ENCODE data around the gene STK4.

STK4 gene

DNA sequence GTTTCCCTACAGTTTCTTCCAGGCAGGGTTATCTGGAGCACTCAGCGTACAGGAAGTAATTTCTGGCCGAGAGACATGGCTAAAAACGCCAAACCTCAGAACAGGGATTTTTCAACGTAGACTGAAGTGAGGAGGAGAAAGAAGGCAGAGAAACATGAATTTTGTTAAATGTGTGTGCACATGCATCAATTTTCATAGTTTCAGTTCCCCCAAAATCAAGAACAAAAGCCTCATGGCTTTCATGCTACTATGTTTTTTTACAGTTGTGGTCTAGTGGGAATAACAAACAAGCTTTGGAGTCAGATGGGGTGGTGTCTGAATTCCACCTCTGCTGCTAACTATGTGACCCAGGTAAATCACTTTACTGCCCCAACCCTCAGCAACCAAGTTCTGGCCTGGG, 11.0 kb upstream of the STK4 start:
- DNase-seq, result no peak

DNA sequence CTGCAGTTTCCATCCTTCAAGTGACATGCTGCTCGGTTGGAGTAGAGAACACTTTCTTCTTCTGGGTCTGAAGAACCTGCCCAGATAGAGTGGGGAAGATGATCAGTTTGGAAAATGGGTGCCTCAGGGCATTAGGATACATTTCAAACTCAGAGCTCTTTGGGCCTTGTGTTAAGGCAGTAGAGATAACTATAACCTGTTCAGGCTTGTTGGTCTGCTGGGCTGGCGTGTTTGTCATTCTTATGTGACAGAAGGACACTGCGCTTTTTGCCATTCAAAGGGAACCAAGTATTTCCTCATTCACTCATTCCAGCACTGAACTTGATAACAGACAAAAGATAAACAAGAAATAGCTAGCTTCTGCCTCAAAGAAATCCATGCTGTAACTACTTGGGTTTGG, 9.9 kb upstream of the STK4 start:
- no peak for DNase-seq

DNA sequence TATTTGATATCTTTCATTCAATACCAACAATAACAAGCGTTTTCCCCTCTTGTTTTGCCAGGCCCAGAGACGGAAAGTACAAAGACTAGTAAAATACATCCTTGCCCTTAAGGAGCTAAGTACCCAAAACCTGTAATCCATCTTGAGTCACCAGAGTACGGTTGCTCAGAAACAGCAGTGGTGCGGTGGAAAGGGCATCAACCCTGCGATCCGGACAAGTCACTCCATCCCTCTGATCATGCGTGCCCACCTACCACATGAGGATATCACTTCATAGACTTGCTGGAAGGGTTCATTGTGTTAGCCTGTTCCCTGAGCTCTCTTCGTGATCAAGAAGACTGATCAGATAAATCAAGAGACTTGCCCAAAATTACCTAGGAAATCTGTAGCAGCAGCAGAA, 8.0 kb upstream of the STK4 start:
- DNase-seq, result no peak

DNA sequence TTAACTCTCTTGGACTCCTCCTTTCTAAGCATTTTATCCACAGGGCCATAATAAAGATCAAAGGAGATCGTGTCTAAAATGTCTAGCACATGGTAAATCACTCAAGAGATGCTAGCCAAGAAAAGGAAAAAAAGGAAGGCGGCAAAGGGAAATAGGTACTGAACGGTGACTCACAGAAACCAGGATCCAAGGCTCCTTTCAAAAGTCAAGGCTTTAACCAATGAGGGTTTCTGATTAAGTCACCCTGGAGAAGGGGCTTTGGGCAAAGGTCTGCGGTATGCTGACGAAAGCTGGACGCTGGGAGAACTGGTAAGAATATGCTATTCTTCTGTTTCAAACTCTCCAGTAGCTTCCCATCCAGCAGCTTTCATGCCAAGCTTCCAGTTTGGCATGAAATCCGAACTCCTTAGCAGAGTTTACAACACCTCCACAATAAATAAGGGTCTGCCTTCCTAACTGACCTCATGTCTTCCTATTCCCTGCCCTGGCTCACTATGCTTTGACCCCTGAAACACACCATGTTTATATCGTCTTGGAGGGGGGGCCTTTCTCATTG, 7.2 kb upstream of the STK4 start:
- DNase-seq, result no peak

DNA sequence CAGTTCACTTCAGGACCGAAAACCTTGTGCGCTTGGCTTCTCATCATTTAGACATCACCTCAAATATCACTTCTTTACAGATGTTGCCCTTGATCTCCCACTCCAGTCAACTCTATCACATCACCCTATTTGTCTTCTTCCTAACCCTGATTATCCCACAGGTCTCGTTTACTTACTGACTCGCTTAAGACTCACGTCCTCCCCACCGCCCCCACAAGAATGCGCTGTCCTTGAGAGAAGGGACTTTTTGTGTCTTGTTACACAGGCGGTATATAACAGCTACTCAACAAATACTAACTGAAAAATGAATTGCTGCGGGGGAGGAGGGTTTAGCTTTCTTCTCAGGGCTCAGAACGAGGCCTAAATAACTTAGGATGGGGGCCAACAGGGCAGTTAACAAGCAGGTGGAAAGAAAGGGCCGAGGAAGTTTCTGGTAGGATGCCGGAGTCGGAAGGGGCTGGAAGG, 6.6 kb upstream of the STK4 start:
- no peak for DNase-seq

DNA sequence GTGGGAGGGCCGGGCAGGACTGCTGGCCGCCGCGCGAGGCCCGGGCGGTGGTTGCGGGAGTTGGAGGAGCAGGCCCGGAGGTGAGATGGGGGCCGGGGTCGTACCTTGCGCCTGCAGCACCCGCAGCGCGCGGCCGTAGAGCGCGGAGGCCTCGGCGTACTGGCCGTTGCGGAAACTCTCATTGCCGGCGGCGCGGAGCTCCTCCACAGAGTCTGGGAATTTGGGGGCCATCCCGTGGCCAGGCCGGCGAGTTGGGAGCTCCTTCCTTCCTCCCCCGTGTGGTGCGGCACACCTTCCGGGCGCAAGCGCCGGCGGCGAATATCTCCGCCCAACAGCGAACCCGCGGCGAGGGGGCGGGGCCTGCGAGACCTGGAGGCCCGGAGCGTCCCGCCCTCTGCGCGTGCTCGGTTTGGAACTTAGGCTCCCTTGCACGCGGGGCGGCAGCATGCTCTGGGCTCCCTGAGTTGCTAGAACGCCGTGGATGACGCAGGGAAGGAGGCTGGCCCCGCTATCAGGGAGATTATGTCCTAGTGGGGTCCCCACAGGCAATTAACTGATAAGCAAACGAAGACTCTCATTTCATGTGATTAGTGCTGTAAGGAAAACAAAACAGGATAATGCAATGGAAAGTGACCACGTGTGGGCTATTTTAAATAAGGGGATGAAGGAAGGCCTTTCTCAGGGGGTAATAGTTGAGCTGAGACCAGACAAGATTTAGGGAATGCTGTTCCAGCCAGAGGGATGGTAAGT, 6.0 kb upstream of the STK4 start, which contains the start of gene TOMM34:
TSS of gene TOMM34 (minus strand) at position 295 of the 750 bp plus-strand sequence. CDS start at position 231, 64 bp downstream.
- peak; percentile 76 for DNase-seq

DNA sequence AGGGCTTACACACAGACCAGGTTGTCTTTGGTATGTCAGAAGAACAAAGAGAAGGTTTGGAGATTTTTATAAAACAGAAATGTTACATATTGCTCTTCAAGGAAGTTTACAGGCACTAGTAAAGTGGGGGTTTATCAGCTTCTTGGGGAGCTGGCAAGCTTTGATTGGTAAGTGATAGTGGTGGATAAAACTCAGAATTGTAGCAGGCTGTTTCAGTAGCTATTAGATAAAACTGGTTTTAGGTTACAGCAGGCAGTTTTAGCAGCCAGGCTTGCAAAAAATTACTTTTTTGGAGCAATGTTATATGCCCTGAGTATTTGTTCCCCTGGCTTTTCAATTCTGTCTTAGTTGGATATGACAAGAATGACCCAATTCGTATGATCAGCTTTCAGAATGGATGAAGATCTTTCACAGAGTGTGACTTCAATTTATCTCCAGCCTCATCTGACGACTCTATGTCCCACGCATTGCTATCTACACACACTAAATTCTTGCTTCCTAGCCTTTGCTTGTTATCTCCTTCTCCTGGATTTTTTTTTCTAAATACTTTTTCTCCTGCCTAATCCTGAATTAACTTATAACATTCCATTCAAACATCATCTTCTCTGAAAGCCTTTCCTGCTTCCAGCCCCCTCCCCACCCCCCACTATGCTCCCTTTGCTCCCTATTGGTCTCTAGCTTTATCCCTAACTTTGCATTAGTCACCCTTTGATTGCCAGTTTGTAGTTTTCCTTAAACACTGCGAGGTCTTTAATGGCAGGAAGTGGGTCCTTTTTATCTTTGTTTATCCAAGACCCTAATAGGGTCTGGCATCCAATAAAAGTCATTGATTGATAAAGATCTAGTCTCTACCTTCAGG, 5.1 kb upstream of the STK4 start:
- no peak for DNase-seq

DNA sequence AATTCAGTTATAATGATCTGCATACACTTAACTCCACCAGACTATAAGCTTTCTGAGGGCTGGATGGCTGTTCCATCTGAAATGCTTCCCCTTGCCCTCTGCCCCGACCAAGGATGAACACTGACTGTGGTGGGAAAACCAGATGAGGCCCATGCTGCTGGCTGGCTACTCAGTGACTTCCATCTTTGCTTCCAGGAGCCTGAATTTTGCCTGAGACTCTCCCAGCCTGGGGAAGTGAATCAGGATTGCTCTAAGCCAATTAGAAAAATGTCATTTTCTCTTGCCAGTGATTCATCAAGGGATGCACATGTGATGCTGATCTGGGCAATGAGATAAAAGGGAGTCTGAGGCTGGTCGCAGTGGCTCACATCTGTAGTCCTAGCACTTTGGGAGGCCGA, 4.4 kb upstream of the STK4 start:
- DNase-seq, result no peak

DNA sequence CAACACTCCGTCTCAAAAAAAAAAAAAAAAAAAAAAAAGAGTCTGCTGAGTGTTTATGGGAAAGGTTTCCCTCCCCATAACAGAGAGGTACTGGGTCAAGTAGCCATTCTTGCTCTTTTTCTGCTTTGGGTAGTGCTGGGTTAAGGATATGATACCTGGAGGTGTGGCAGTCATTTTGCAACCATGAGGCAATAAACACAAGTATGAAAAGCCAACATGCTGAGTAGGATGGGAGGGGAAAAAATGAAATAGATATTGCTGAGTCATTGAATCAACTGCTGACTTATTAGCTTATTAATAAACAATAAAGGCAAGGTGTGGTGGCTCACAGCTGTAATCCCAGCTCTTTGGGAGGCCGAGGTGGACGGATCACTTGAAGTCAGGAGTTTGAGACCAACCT, 3.8 kb upstream of the STK4 start:
- no peak for DNase-seq

DNA sequence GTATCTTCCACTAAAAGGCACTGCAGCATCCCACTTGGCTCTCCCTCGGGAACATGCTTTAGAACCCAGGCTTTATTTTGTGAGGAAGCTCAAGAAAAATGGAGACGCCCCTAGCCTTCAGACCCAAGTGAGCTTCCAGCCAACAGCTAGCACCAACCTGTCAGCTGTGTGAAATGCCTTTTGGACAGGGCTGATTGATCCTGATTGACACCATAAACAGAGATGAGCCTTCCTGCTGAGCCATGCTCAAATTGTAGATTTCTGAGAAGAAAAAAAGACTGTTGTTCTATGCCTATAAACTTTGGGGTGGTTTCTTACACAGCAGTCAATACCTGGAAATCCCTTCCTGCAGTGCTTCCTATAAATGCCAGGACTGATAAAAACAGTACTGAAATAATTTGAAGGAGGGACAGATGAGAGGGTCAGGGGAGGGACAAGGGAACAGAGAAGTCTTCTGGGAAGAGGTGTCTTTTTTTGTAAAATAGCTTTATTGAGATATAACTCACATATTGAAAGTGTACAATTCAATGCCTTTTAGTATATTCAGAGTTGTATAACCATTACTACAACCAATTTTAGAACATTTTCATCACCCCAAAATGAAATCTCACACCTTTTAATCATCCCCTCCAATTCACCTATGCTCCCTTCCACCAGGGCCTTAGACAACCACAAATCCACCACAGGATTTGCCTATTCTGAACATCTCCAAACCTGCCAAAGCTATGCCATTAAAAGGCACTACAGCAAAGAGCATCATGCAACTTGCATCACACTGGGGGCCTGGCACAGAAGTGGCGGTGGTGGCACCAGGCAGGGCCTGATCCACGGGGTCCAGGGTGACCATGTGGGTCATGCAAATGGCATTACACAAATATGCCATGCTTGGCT, 2.7 kb upstream of the STK4 start:
- no peak for DNase-seq

DNA sequence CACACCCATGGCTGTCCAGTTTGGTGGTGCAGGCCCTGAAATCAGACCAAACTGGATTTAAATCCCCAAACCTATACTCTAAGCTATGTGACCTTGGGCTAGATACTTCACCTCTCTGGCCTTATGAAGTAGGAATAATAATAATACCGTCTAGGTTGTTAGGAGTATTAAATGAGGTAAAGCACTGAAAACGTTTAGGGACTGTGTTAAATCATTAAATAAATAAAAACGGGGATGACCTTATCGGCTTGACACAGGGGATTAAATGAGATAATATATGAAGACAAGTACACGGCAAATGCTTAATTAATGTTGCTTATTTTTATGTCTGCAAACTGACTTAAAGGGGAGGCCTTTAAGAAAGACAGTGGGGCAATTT, 672 bp upstream of the STK4 start:
- DNase-seq, result no peak

DNA sequence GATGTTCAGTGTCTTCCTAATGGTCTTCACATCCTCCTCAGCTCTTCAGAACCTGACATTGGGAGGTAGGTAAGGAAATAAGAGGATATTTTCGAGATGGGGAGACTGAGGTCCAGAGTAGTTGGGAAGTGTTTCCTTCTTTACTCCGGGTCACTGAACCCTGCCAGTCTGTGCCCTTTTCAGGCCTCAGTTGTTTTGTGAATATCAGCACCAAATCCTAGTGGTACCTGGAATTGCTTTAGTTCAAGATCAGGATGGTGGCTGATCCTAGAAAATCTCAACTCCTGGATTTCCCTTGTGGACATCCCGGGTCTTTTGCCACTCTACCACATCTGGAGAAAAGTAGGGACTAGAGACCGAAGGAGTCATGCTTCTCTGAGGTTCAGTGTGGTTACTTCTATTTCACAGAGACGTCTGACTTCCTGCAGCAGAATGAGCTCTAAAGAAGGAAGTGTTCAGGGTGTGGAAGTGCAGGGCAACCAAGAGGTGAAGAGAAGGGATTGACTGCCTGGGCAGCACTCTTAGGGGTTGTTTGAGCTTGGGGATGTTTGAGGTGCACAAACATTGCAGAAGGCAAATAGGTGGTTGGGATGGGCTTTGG, 995 bp downstream of the STK4 start:
- DNase-seq, result no peak

DNA sequence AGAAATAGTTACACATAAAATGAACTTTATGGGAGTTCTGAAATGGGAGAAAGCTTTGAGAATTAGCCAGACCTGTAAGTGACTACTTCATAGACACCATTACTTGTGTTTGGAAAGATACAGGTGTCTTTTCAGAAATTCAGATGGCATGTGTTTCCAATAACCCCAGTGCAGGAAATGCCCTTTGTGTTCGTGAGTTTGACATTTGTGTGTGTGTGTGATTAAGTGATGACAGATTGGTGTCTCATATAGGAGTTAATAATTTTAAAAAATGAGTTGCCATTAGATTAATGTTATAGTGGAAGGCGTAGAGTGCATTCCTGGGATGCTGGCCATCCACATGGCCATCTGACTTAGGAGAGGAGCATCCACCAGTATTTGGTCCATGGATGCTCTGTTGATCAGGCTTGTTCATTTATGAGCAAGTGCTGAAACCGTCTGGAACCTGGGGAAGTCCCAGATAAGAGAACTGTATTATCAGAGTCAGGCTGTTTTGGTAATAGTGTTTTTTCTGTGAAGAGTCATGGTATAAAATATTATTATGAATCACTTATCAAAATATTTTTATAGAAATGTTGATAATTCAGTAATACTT, 3.1 kb downstream of the STK4 start:
- no peak for DNase-seq

DNA sequence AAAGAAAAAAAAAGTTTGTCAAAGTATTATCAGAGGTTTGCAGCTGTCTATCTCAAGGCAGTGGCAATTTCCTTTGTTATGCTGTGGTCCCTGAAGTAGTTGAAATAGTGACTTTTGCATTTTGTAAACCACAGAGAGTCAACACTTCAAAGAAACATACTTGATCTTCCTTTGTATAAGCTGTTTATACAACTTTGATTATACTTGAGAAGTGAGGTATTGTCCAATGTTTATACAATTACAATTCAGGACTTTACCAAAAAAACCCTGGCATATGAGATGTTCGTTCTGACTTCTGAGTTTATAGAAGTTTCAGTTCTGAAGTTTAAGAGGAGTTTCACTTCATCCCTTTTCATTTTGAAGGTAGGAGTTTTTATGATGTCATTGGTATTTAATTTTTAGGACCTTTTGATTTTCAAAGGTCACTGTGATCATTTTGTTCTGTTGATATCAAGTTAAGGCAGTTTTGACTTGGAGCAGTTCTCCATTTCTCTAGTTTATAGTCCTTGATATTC, 4.0 kb downstream of the STK4 start:
- no peak for DNase-seq

DNA sequence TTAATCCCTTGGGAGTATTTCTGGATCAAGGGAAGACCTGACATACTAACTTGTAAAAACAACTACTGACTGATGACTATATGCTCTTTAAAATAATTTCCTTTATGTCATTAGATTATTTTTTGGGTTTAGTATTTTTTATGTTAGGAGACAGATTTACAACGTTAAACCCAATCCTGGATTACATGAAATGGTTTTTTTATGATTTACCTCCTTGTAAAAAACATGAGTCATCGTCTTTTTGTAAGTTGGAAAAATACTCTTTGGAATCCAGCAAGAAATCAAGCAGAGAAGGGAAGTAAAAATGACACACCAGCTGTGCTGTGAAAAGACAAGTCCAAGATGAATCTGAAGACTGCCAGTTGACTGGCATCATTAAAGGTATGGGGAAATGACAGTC, 6.7 kb downstream of the STK4 start:
- no peak for DNase-seq

DNA sequence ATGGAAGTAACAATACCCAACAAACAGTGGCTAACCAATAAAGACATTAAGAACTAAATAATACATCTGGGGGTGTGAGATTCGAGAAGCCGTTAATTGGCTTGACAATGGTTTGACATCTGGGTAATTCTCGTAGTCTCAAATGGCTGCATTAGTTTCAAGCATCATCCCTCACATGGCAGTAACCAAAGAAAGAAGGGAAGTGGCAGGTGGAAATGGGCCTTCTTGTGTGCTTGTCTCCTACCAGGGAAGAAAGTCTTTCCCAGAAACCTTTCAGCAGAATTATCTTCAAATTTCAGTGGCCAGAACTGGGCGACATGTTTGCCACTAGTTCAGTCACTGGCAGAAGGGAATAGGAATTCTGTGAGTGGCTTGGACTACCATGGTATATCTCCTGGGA, 10.4 kb downstream of the STK4 start:
- DNase-seq, result no peak

DNA sequence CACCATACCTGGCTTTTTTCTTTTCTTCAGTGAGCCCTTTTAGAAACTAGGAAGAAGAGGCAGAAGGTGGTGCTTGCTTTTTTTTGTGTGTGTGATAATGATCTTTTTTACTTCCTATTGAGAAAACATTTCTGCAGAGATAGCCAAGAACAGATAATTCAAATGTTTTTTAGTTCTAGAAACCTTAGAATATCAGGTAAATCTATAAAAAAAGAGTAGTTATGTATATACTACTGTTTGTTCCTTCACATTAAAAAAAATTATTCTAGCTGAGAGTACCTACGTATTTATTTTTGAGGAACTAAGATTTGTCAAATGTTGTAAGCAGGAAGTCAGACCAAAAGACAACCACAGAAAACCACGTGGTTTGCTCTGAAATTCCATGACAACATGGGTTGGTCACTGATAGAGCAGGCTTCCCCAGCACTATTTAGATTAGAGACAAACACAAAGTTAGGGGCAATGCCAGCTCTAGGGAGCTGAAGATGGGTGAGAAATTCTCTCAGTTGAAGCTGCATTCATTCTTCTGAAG, 12.8 kb downstream of the STK4 start:
- no peak for DNase-seq

DNA sequence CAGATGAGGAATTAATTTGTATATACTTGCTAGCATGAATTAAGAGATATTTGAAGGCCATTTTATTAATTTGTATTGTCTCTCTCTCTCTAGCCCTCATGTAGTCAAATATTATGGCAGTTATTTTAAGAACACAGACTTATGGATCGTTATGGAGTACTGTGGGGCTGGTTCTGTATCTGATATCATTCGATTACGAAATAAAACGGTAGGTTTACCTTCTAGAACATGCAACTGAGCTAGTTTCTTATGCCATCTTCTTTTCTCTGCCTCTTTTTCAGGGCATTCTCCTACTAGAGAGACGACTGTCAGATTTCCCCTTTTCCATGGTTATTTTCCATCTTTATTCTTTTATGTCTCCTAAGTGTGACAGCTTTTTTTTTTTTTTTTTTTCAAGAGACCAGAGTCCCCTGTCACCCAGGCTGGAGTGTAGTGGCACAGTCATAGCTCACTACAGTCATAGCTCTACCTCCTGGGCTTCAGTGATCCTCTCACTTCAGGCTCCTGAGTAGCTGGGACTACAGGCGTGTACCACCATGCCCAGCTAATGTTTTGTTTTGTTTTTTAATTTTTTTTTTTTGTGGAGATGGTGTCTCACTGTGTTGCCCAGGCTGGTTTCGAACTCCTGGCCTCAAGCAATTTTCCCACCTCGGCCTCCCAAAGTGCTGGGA, 15.6 kb downstream of the STK4 start:
- no peak for DNase-seq

DNA sequence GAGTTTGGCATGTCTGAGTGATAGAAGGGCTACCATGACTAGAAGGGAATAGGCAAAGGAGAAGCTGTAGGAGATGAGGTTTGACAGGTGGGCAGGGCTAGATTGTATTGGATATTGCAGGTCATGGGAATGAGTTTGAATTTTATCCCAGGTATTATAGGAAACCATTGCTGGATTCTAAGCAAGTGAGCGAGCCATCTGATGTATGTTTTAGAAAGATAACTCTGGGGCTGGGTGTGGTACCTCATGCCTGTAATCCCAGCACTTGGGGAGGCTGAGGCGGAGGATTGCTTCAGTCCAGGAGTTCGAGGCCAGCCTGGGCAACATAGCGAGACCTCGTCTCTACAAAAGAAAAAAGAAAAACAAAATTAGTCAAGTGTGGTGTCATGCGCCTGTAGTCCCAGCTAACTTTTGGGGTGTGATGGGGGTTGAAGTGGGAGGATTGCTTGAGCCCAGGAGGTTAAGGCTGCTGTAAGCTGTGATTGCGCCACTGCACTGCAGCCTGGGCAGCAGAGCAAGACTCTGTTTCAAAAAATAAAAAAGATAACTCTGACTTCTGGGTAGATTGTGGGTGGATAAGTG, 16.9 kb downstream of the STK4 start:
- no peak for DNase-seq

DNA sequence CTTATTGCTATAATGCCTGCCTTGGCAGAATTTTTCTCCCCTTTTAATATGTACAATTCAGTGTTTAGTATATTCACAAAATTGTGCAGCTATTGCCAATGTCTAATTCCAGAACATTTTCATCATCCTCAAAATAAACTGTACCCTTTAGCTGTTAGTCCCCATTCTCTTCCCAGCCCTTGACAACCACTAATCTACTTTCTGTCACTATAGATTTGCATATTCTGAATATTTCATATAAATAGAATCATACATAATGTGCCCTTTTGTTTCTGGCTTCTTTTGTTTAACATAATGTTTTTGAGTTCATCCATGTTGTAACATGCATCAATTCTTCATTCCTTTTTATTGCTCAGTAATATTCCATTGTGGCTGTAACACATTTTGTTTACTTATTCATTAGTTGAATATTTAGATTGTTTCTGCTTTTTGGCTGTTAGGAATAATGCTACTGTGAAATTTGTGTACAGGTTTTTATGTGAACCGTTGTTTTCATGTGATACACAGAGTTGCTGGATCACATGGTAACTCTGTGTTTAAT, 22.4 kb downstream of the STK4 start:
- DNase-seq, result no peak
